ENCODE results near the gene SLC22A1.

DNA sequence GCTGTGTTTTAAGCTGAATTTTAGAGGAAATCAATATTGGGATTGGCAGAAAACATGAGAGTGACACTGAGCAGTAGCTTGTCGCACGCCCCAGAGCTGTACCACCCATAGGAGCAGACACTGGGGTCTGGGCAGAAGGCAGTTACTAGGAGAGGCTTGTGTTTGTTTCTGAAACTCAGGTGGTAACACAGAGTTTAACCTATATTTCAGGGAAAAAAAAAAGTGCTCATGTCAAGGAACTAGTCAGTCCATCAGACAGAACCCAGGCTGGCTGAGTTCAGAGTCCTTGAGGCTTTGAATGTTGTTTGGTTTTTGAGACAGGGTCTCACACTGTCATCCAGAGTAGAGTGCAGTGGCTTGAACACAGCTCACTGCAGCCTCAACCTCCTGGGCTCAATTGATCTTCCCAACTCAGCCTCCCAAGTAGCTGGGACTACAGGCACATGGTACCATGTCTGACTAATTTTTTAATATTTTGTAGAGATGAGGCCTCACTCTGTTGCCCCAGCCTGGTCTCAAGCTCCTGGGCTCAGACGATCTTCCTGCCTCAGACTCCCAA, 6.6 kb downstream of the SLC22A1 start:
- TF ChIP-seq, protein P1, sequence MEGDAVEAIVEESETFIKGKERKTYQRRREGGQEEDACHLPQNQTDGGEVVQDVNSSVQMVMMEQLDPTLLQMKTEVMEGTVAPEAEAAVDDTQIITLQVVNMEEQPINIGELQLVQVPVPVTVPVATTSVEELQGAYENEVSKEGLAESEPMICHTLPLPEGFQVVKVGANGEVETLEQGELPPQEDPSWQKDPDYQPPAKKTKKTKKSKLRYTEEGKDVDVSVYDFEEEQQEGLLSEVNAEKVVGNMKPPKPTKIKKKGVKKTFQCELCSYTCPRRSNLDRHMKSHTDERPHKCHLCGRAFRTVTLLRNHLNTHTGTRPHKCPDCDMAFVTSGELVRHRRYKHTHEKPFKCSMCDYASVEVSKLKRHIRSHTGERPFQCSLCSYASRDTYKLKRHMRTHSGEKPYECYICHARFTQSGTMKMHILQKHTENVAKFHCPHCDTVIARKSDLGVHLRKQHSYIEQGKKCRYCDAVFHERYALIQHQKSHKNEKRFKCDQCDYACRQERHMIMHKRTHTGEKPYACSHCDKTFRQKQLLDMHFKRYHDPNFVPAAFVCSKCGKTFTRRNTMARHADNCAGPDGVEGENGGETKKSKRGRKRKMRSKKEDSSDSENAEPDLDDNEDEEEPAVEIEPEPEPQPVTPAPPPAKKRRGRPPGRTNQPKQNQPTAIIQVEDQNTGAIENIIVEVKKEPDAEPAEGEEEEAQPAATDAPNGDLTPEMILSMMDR (IDR thresholded peaks at IDR 0.05): no peak
- no peak for TF ChIP-seq EZH2 (IDR thresholded peaks at IDR 0.05; ENCODE audit: borderline replicate concordance, insufficient read depth, low read depth, low read length, poor library complexity, severe bottlenecking)

All from B cell (primary cell).